Measurements from ENCODE around the gene CDKAL1.

CDKAL1 gene

GRCh38 chr6:20684474-20684873 lies 150.2 kb downstream of the CDKAL1 start:
- no peak overlapping the region for H3K27ac ChIP-seq (ENCODE audit: low read depth, low read length)
- no peak overlapping the region for H3K9ac ChIP-seq (ENCODE audit: low read depth in 1 of 2, low read length in 2 of 2)
- H3K4me3 ChIP-seq (ENCODE audit: low read depth in 1 of 2, low read length in 2 of 2), result no peak overlapping the region

GRCh38 chr6:20686142-20686541 lies 151.9 kb downstream of the CDKAL1 start:
- H3K27me3 ChIP-seq (ENCODE audit: control insufficient read depth in 1 of 2, insufficient read depth in 2 of 2, low read length in 2 of 2), result no peaks in the 10 kb centered on the region
- no peak overlapping the region for H3K27ac ChIP-seq (ENCODE audit: low read depth, low read length)
- no peaks in the 10 kb centered on the region for H3K36me3 ChIP-seq (ENCODE audit: control insufficient read depth in 1 of 2, insufficient read depth in 2 of 2, low read length in 2 of 2)
- no peak overlapping the region for H3K9ac ChIP-seq (ENCODE audit: low read depth in 1 of 2, low read length in 2 of 2)
- H3K9me3 ChIP-seq (ENCODE audit: control insufficient read depth in 1 of 2, low read length in 2 of 2), result no peaks in the 10 kb centered on the region
- H3K4me3 ChIP-seq (ENCODE audit: low read depth in 1 of 2, low read length in 2 of 2), result no peak overlapping the region
- peaks cover 0 to 5% of the 10 kb centered on the region in 2 donors for H3K4me1 ChIP-seq (ENCODE audit: control insufficient read depth in 1 of 2, insufficient read depth in 2 of 2, low read length in 2 of 2)

More at GRCh38 chr6:20684474-20684873, 150.2 kb downstream of the CDKAL1 start:
- Histone ChIP-seq H3K4me1 (ENCODE audit: control insufficient read depth in 1 of 2, insufficient read depth in 2 of 2, low read length in 2 of 2) (peaks cover 0 to 13% of the 10 kb centered on the region in 2 donors), H3K9me3 (ENCODE audit: control insufficient read depth in 1 of 2, low read length in 2 of 2) (no peaks in the 10 kb centered on the region), H3K27me3 (ENCODE audit: control insufficient read depth in 1 of 2, insufficient read depth in 2 of 2, low read length in 2 of 2) (no peaks in the 10 kb centered on the region), H3K36me3 (ENCODE audit: control insufficient read depth in 1 of 2, insufficient read depth in 2 of 2, low read length in 2 of 2) (no peaks in the 10 kb centered on the region)

GRCh38 chr6:20687494-20687893 lies 153.2 kb downstream of the CDKAL1 start:
- no peaks in the 10 kb centered on the region for H3K36me3 ChIP-seq (ENCODE audit: control insufficient read depth in 1 of 2, insufficient read depth in 2 of 2, low read length in 2 of 2)
- H3K4me1 ChIP-seq (ENCODE audit: control insufficient read depth in 1 of 2, insufficient read depth in 2 of 2, low read length in 2 of 2), result no peaks in the 10 kb centered on the region
- no peaks in the 10 kb centered on the region for H3K27me3 ChIP-seq (ENCODE audit: control insufficient read depth in 1 of 2, insufficient read depth in 2 of 2, low read length in 2 of 2)
- no peak overlapping the region for H3K4me3 ChIP-seq (ENCODE audit: low read depth in 1 of 2, low read length in 2 of 2)
- H3K27ac ChIP-seq (ENCODE audit: low read depth, low read length), result no peak overlapping the region
- H3K9ac ChIP-seq (ENCODE audit: low read depth in 1 of 2, low read length in 2 of 2), result no peak overlapping the region
- no peaks in the 10 kb centered on the region for H3K9me3 ChIP-seq (ENCODE audit: control insufficient read depth in 1 of 2, low read length in 2 of 2)

- Histone ChIP-seq H3K27ac (ENCODE audit: low read depth, low read length) (no peak overlapping the region), H3K27me3 (ENCODE audit: control insufficient read depth in 1 of 2, insufficient read depth in 2 of 2, low read length in 2 of 2) (no peaks in the 10 kb centered on the region), H3K4me3 (ENCODE audit: low read depth in 1 of 2, low read length in 2 of 2) (no peak overlapping the region), H3K9me3 (ENCODE audit: control insufficient read depth in 1 of 2, low read length in 2 of 2) (no peaks in the 10 kb centered on the region), H3K36me3 (ENCODE audit: control insufficient read depth in 1 of 2, insufficient read depth in 2 of 2, low read length in 2 of 2) (no peaks in the 10 kb centered on the region), H3K9ac (ENCODE audit: low read depth in 1 of 2, low read length in 2 of 2) (no peak overlapping the region), H3K4me1 (ENCODE audit: control insufficient read depth in 1 of 2, insufficient read depth in 2 of 2, low read length in 2 of 2) (no peaks in the 10 kb centered on the region)
Measured at GRCh38 chr6:20688710-20689500, 154.6 kb downstream of the CDKAL1 start.

GRCh38 chr6:20691185-20691584 lies 156.9 kb downstream of the CDKAL1 start:
- no peak overlapping the region for H3K4me3 ChIP-seq (ENCODE audit: low read depth in 1 of 2, low read length in 2 of 2)
- H3K9me3 ChIP-seq (ENCODE audit: control insufficient read depth in 1 of 2, low read length in 2 of 2), result no peaks in the 10 kb centered on the region
- no peak overlapping the region for H3K9ac ChIP-seq (ENCODE audit: low read depth in 1 of 2, low read length in 2 of 2)
- H3K27me3 ChIP-seq (ENCODE audit: control insufficient read depth in 1 of 2, insufficient read depth in 2 of 2, low read length in 2 of 2), result no peaks in the 10 kb centered on the region
- H3K36me3 ChIP-seq (ENCODE audit: control insufficient read depth in 1 of 2, insufficient read depth in 2 of 2, low read length in 2 of 2), result no peaks in the 10 kb centered on the region
- no peak overlapping the region for H3K27ac ChIP-seq (ENCODE audit: low read depth, low read length)
- H3K4me1 ChIP-seq (ENCODE audit: control insufficient read depth in 1 of 2, insufficient read depth in 2 of 2, low read length in 2 of 2), result no peaks in the 10 kb centered on the region

- Histone ChIP-seq H3K9ac (ENCODE audit: low read depth in 1 of 2, low read length in 2 of 2) (no peak overlapping the region), H3K27ac (ENCODE audit: low read depth, low read length) (no peak overlapping the region), H3K36me3 (ENCODE audit: control insufficient read depth in 1 of 2, insufficient read depth in 2 of 2, low read length in 2 of 2) (no peaks in the 10 kb centered on the region), H3K4me1 (ENCODE audit: control insufficient read depth in 1 of 2, insufficient read depth in 2 of 2, low read length in 2 of 2) (no peaks in the 10 kb centered on the region), H3K9me3 (ENCODE audit: control insufficient read depth in 1 of 2, low read length in 2 of 2) (no peaks in the 10 kb centered on the region), H3K4me3 (ENCODE audit: low read depth in 1 of 2, low read length in 2 of 2) (no peak overlapping the region), H3K27me3 (ENCODE audit: control insufficient read depth in 1 of 2, insufficient read depth in 2 of 2, low read length in 2 of 2) (no peaks in the 10 kb centered on the region)
Measured at GRCh38 chr6:20692023-20692422, 157.8 kb downstream of the CDKAL1 start.

GRCh38 chr6:20693466-20694063 lies 159.3 kb downstream of the CDKAL1 start:
- Histone ChIP-seq H3K9me3 (ENCODE audit: control insufficient read depth in 1 of 2, low read length in 2 of 2) (no peaks in the 10 kb centered on the region), H3K27me3 (ENCODE audit: control insufficient read depth in 1 of 2, insufficient read depth in 2 of 2, low read length in 2 of 2) (no peaks in the 10 kb centered on the region)

GRCh38 chr6:20696676-20697075 lies 162.4 kb downstream of the CDKAL1 start:
- Histone ChIP-seq H3K9me3 (ENCODE audit: control insufficient read depth in 1 of 2, low read length in 2 of 2) (no peaks in the 10 kb centered on the region), H3K4me3 (ENCODE audit: low read depth in 1 of 2, low read length in 2 of 2) (no peak overlapping the region), H3K36me3 (ENCODE audit: control insufficient read depth in 1 of 2, insufficient read depth in 2 of 2, low read length in 2 of 2) (no peaks in the 10 kb centered on the region), H3K27me3 (ENCODE audit: control insufficient read depth in 1 of 2, insufficient read depth in 2 of 2, low read length in 2 of 2) (no peaks in the 10 kb centered on the region), H3K9ac (ENCODE audit: low read depth in 1 of 2, low read length in 2 of 2) (no peak overlapping the region), H3K27ac (ENCODE audit: low read depth, low read length) (no peak overlapping the region), H3K4me1 (ENCODE audit: control insufficient read depth in 1 of 2, insufficient read depth in 2 of 2, low read length in 2 of 2) (no peaks in the 10 kb centered on the region)

More at GRCh38 chr6:20693466-20694063, 159.3 kb downstream of the CDKAL1 start:
- no peaks in the 10 kb centered on the region for H3K4me1 ChIP-seq (ENCODE audit: control insufficient read depth in 1 of 2, insufficient read depth in 2 of 2, low read length in 2 of 2)
- no peak overlapping the region for H3K9ac ChIP-seq (ENCODE audit: low read depth in 1 of 2, low read length in 2 of 2)
- no peak overlapping the region for H3K27ac ChIP-seq (ENCODE audit: low read depth, low read length)
- H3K36me3 ChIP-seq (ENCODE audit: control insufficient read depth in 1 of 2, insufficient read depth in 2 of 2, low read length in 2 of 2), result no peaks in the 10 kb centered on the region
- no peak overlapping the region for H3K4me3 ChIP-seq (ENCODE audit: low read depth in 1 of 2, low read length in 2 of 2)

GRCh38 chr6:20698675-20699074 lies 164.4 kb downstream of the CDKAL1 start:
- H3K9ac ChIP-seq (ENCODE audit: low read depth in 1 of 2, low read length in 2 of 2), result no peak overlapping the region
- H3K4me1 ChIP-seq (ENCODE audit: control insufficient read depth in 1 of 2, insufficient read depth in 2 of 2, low read length in 2 of 2), result no peaks in the 10 kb centered on the region

GRCh38 chr6:20699402-20699801 lies 165.1 kb downstream of the CDKAL1 start:
- Histone ChIP-seq H3K27ac (ENCODE audit: low read depth, low read length) (no peak overlapping the region), H3K4me3 (ENCODE audit: low read depth in 1 of 2, low read length in 2 of 2) (no peak overlapping the region), H3K36me3 (ENCODE audit: control insufficient read depth in 1 of 2, insufficient read depth in 2 of 2, low read length in 2 of 2) (no peaks in the 10 kb centered on the region), H3K9me3 (ENCODE audit: control insufficient read depth in 1 of 2, low read length in 2 of 2) (no peaks in the 10 kb centered on the region), H3K9ac (ENCODE audit: low read depth in 1 of 2, low read length in 2 of 2) (no peak overlapping the region), H3K4me1 (ENCODE audit: control insufficient read depth in 1 of 2, insufficient read depth in 2 of 2, low read length in 2 of 2) (no peaks in the 10 kb centered on the region), H3K27me3 (ENCODE audit: control insufficient read depth in 1 of 2, insufficient read depth in 2 of 2, low read length in 2 of 2) (no peaks in the 10 kb centered on the region)

More at GRCh38 chr6:20698675-20699074, 164.4 kb downstream of the CDKAL1 start:
- Histone ChIP-seq H3K36me3 (ENCODE audit: control insufficient read depth in 1 of 2, insufficient read depth in 2 of 2, low read length in 2 of 2) (no peaks in the 10 kb centered on the region), H3K27ac (ENCODE audit: low read depth, low read length) (no peak overlapping the region), H3K27me3 (ENCODE audit: control insufficient read depth in 1 of 2, insufficient read depth in 2 of 2, low read length in 2 of 2) (no peaks in the 10 kb centered on the region), H3K4me3 (ENCODE audit: low read depth in 1 of 2, low read length in 2 of 2) (no peak overlapping the region), H3K9me3 (ENCODE audit: control insufficient read depth in 1 of 2, low read length in 2 of 2) (no peaks in the 10 kb centered on the region)
